GM18868 (cell line): Measurements from ENCODE around the gene OR5AN1.
"Not testable (repeated sequence)": the region's sequence is repeated elsewhere in the genome, so short reads cannot be mapped to it uniquely, and the experiment has no call there.

Experiments used
- ATAC-seq: cut with Tn5 transposase; IDR thresholded peaks from one replicate; pipeline ENCODE4 v1.9.1; 2021; ENCODE audit warnings: mild to moderate bottlenecking, moderate library complexity; ENCODE audit not compliant: unreplicated experiment

The OR5AN1 gene, protein sequence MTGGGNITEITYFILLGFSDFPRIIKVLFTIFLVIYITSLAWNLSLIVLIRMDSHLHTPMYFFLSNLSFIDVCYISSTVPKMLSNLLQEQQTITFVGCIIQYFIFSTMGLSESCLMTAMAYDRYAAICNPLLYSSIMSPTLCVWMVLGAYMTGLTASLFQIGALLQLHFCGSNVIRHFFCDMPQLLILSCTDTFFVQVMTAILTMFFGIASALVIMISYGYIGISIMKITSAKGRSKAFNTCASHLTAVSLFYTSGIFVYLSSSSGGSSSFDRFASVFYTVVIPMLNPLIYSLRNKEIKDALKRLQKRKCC

DNA sequence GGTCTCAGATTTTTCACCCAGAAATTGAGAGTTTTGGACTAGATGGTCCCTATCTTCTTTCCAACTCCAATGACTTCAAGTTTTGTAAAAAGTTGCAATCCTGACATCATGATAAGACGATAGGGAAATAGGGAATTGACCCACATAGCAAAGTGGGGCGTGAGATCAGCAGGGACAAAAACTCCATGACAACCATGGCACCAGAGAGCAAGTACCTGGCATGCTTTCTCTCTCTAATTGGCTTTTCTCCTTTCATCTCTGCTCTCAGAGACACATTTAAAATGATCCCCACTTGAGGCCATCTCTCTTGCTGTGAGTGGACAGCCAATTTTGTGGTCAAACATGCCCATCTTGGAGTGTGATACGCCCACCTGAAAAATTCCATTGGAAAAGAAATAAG, at the start of gene OR5AN1:
Gene OR5AN1, plus strand, starts transcription at position 301 of the 400 bp plus-strand sequence. CDS start 5,564 bp downstream, outside the sequence.
- no peak for ATAC-seq

DNA sequence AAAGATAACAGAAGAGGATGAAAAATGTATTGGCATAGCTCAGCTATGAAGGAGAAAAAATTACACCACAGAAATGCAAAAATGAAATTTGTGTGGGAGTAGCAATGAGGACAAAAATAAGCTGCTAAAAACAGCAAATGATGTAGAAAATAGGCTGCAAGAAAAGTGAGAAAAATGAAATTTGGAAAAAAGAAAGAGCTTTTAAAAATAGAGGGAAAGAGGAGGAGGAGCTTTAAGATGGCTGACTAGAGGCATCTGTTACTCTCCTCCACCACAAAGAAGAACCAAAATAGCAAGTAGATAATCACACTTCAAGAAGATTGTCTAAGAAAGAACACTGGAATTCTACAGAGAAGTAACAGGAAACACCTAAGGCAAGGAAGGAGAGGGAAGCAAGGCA, 23.7 kb upstream of the OR5AN1 start:
- ATAC-seq: no peak

DNA sequence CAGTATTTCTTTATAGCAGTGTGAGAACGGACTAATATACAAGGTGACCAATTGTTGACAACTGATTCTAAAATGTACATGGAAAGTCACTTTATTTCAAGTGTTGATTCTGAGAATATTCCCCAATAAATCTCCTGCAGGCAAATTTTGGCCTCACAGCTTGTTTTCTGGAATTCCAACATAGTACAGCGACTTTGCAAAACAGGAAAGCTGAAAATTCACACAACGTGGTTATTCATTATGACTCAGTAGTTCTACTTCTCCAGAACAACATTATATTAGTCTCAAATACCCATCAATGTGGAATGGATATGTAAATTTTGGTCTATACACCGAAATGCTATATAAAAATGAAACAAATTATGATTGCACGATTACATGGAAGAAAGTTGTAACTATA, 22.5 kb upstream of the OR5AN1 start:
- no peak for ATAC-seq

DNA sequence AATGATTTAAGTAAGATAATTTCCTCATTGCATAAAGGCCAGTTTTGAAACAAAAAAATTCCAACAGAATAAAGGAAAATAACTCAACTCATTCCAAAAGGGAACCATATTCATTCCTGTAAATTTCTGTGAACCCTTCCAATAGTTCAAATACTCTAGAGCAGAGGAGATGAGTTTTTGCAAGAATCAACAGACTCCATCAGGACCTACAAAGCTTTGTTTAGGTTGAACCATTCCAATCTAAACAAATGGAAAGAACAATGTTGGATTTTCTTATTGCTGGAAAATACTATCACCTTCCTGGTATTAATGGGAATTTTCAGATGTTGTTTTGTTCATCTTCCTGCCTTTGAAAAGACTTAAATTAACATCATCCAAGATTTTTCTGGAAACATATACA, 21.8 kb upstream of the OR5AN1 start:
- no peak for ATAC-seq

DNA sequence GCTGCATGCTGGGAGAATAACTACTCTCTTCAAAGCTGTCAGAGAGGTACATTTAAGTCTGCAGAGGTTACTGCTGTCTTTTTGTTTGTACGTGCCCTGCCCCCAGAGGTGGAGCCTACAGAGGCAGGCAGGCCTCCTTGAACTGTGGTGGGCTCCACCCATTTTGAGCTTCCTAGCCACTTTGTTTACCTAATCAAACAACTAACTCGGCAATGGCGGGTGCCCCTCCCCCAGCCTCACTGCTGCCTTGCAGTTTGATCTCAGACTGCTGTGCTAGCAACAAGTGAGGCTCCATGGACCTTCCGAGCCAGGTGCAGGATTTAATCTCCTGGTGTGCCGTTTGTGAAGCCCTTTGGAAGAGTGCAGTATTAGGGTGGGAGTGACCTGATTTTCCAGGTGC, 9.0 kb upstream of the OR5AN1 start:
- ATAC-seq: not testable (repeated sequence)

DNA sequence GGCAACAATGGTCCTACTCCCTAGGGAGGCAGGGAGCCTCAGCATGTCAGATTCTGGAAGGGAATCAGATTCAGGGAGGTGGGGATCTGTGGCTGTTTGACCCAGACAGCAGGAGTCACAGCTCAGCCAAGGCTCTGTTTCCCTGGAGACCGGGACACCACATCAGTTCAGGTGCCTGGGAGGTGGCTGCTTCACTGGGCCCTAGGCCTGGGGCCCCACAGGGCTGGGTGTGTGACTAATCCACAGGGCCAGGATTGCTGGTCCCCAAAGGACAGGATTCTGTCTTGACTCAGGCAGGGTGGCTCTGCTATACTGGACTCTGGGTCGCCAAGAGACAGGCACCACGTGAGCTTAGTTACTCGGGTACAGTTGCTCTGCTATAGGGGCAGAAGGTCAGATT, 3.5 kb upstream of the OR5AN1 start:
- ATAC-seq: no peak

DNA sequence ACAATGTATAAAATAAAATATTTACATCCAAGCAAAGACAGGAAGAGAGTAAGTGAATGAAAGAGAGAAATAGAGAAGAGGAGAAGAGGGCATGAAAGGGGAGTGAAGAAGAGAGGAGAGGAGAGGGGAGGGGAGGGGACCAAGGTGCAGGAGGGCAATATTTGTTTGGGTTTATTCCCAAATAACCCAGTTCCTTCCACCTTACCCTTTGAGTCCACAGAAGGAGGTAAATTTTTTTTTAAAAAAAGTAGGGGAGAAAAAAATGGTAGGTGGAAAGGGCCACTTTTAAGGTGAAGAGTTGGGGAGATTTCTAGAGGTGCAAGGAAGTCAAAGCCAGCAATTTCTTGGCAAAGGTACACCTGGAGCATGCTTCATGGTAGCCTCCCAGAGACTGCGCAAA, 2.1 kb upstream of the OR5AN1 start:
- no peak for ATAC-seq

DNA sequence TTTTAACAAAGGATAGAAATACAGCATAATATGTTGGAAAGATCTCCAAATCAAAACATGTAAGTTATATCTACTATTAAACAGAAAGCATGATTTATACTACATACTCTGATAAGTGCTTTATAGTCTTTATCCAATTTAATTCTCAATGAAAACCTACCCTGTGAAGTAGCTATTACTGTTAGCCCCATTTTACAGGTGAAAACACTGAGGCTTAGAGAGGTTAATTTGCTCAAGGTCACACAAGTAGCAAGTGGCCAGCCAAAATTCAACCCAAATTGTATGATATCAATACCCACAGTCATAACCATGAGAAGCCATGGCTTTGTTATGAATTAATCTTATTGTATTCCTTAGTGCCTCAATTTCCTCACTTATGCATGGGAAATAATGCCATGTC, 675 bp upstream of the OR5AN1 start:
- ATAC-seq: no peak

DNA sequence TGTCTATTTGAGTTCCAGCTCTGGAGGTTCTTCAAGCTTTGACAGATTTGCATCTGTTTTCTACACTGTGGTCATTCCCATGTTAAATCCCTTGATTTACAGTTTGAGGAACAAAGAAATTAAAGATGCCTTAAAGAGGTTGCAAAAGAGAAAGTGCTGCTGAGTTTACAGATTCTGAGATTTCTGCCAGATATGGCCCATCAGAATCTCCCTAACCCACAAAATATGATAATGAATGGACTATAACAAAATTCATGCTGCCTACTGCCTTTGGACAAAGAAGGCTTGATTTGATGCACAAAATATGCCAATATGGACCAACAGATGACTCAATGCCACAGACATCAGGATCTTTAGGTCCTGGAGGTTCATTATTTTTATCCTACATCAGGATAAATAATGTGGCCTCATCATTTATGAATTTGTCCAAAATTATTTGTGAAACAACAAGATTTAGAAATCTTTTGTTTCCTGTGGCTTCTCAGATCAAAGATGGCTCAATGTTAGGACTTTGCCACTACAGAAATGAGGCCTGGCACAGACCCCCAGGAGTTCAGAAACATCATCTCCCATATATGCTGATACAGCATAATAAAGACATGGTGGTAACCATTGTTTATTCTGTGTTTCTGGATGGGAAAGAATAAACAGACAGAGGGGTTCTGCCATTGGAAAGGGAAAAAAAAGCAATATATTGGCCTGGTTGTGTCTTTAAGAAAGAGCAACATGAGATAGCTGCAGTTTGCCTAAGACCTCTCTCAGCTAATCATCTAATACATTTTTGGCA, 6.7 kb downstream of the OR5AN1 start:
- ATAC-seq: no peak

DNA sequence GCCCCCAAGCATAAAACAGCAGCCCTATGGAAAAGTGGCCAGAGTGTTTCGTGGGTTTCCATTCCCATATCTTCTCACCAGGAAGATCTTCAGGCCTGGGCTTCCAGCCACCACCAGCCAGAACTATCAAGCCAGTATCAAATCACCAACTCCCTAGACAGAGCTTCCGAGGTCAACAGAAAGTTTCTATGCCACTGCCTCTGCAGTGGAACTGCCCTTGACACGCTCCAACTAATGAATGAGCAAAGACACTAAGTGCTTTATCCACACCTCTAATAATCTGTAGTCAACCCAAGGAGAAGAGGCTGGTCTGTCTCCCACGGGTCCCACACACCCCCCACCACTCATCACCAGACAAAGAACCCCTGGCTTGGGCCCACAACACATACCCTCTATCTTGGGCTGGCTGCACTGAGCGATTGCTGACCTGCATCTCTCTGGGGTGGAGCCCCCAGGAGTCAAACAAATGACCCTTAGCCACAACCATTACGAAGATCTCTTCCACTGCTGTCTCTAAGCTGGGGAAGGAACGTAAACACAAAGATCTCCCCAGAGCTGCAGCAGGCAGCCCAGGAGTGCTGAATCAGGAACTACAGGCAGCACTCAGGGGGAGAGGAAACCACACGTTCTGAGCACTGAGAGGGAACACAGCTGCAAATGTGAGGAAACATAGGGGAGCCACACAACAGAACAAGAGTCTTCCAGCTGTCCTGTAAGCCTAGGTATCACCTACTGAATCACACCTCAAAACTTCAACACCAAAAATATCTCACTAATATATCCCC, 9.7 kb downstream of the OR5AN1 start:
- no peak for ATAC-seq

DNA sequence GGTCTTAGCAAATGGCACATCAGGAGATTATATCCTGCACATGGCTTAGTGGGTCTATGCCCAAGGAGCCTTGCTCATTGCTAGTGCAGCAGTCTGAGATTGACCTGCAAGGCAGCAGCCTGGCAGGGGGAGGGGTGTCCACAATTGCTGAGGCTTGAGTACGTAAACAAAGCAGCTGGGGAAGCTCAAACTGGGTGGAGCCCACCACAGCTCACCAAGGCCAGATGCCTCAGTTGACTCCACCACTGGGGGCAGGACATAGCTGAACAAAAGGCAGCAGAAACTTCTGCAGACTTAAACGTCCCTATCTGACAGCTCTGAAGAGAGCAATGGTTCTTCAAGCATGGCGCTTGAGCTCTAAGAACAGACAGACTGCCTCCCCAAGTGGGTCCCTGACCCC, 13.6 kb downstream of the OR5AN1 start:
- ATAC-seq: not testable (repeated sequence)

DNA sequence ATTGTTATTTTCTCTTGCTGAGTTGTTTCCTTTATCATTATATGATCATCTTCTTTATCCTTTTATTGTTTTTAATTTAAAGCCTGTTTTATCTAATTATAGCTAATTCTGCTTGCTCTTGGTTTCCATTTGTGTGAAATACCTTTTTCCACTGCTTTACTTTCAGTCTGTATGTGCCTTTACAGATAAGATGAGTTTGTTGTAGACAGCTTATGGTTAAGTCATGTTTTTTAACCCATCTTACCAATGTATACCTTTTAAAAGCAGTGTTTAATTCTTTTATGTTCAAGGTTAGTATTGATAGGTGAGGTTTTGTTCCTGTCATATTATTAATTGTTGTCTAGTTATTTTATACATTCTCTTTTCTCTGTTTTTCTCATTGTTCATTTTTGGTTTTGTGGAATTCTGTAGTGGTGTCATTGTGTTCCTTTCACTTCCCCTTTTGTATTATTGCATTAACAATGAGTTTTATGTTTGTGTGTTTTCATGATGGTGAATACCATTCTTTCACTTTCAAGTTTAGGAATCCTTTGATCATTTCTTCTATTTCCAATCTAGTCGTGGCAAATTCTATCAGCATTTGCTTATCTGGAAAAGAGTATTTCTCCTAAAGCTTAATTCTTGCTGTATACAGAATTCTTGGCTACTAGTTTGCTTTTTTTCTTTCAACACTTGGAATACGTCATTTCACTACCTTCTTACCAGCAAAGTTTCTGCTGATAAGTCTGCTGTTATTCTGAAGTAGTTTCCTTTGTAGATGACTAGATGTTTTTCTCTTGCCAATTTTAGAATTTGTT, 21.8 kb downstream of the OR5AN1 start:
- ATAC-seq: peak; percentile 99

DNA sequence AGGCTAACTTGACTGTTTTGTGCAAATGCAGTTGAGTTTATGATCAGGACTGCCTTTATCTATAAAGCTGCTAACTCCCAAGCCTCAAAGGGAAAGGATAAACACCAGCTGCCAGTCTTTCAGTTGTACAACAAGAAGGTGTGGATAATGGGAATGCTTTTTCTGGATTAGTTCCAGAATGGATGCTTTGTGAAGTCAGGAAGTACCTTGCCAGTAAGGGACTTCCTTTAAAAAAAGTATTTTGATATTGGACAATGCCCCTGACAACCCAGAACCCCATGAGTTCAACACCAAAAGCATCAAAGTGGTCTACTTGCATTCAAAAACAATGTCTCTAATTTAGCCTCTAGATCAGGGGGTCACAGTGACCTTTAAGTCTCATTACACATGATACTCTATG, 35.5 kb downstream of the OR5AN1 start:
- ATAC-seq: no peak

DNA sequence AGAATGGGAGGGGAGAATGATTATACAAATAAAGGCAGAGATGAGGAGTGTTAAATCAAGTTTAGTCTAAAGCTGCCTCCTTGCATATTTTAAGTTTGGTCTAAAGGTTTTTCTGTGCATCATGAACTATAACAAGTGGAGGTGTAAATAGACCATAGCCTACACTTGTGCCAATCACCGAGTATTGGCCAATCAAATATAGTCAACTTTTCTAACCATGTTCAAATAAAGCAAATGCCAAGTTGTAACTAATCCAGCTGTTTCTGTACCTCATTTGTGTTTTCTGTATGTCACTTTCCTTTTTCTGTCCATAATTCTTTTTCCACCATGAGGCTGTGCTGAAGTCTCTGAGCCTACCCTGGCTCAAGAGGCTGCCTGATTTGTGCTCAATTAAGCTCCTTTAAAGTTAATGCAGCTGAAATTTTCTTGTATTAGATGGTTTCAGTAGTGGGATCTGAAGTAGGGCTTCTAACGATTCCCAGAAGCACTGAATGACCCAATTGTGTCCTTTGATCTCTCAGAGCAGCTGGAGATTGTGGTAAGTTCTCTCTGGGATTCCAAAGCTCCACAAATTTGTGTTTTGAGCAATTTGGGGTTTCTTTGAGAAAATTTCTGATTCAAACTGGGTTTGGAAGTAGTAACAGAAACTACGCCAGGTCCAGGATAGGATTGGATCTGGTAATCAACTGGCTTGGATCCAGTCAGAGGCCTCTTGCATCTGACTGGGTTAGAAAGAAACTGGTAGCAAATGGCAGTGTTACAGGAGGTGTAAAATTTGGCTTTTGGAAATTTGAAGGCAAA, 42.0 kb downstream of the OR5AN1 start:
- no peak for ATAC-seq

DNA sequence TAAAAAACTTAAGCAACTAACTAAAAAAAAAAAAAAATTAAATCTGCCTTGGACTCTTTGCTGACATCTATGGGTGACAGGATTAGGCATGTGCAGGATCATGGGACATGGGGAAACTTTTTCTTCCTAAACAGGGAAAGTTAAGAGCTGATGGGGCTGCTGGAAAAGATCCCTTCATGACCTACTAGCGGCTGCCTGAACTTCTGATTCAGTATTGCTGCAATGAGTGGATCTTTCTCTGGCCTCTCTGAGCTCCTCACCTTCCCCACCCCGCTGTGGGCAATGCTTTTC, 42.5 kb downstream of the OR5AN1 start:
- ATAC-seq: no peak

DNA sequence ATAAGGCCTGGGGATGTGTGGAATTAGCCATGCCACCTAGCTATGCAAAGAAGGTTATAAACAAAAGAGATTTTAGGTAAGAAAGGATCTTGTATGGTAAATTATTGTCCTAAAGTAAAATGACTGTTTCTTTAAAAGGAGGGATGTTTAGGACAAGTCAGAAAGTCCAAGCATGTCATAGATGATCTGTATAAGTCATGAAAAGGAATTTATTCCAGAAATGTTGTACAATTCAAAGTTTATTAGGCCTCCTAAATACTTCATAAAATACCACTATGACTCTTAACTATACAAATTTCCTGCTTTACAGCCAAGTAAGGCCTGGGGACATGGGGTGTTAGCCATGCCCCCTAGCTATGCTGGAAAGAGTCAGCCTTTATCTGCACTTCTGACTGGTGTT, 44.9 kb downstream of the OR5AN1 start:
- no peak for ATAC-seq

DNA sequence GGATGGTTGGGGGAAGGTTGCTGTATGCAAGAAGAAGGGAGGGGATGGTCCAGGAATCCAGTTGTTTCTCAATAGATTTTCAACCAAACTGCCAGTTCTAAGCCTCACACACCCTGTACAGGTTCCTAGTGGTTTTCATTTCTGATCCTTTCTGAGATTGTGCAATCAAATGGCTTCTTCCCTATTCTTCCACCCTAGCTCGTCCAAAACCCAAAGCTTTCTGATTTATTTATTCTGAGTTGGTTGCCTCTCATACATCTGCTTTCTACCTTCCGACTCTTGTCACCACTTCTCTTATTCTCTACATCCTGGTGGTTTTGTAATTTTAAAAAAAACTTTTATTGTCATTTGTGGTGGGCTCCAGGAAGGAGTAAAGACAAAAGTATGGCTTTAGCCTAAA, 55.0 kb downstream of the OR5AN1 start:
- ATAC-seq: no peak

DNA sequence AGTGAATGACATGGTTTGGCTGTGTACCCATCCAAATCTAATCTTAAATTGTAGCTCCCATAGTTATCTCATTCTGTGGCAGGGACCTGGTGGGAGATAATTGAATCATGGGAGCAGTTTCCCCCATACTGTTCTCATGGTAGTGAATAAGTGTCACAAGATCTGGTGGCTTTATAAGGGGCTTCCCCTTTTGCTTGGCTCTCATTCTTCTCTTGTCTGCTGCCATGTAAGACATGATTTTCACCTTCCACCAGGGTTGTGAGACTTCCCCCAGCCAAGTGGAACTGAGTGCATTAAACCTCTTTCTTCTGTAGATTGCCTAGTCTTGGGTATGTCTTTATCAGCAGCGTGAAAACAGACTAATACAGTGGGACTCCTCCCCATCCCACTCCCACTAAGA, 56.4 kb downstream of the OR5AN1 start:
- ATAC-seq: no peak

DNA sequence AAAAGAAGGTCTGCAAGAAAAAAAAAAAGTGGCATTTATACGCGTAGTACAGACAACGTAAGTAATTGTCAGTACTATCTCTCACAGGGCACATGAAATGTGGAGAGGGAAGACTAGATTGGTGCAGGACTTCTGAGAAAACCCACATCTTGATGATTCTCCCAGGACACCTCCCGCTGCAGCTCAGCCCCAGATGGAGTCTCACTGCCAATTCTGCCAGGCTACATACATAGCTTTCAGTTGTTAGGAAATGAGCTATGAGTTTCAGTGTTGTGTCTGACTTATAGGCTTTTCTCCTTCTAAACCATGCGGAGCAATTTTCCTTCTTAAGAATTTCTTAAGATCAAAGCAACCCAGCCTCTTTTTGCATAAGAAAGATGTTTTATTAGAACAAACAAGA, 57.9 kb downstream of the OR5AN1 start:
- ATAC-seq: no peak

DNA sequence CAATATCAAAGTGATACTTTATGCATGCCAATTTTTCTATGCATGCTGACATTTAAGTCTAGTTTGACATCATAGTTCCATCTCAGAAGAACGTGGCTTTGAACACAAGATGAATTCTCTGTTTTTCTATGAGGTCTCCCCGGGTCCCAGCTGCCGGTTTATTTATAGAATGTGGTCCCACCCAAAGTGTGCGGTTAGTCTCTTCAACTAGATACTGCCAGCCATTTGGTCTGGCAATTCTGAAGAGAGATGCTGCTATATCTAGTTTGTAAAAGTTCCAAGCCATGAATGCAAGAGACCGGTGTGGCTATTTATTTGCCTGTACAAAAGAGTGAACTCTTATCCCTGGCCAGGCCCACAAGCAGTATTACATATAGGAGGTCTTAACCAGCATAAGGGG, 58.3 kb downstream of the OR5AN1 start:
- no peak for ATAC-seq
